ENCODE data around the gene NUP214. TPM values are rescaled to one million over a fixed set of nuclear protein-coding genes. Genes with fewer than 3 reads are reported as not detected.

NUP214 gene
- total and polyA plus RNA-seq, 2 of the 4 experiments (the other 2 are of a cell fraction): 7.9 to 13.4 TPM

DNA sequence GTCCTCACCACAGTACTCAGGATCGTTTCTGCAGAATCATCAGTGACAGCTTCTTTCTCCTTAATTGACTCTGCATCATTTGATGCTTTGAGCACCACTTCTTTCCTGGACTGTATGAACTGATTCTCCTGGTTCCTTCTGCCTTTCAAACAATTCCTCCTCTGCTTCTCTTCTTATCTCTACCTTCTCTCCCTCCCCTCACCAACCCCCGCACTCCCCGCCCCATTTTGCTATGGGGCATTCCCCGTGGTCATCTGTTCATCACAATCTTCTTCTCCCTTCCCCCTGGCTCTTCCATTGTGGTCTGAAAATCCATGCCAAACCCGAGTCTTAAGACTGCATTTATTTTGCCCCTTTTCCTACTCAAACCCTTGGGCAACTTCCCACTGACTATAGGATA is 93.0 kb downstream of the NUP214 start:
- no peak overlapping the region for H4K91ac ChIP-seq (ENCODE audit: insufficient read depth, low read depth, low read length)
- no peak overlapping the region for H2BK20ac ChIP-seq (ENCODE audit: low read depth, low read length)
- no peak overlapping the region for H2BK120ac ChIP-seq (ENCODE audit: low read depth, low read length)
- H2BK15ac ChIP-seq (ENCODE audit: low read depth, low read length): no peak overlapping the region
- H3K79me1 ChIP-seq (ENCODE audit: low read depth in 1 of 2, low read length in 2 of 2): peaks cover 0 to 7% of the 10 kb centered on the region in 2 experiments; a peak in 2 of 4 replicates
- ATAC-seq (ENCODE audit: low read depth) (no peak), DNase-seq (no peak)
- H3K14ac ChIP-seq (replicated peaks; ENCODE audit: low read depth, low read length): no peak overlapping the region
- in situ Hi-C loops (cut with MboI; ENCODE audit: low sequenced_read_pairs) (no loop called here), dilution Hi-C loops (cut with HindIII; ENCODE audit: low sequenced_read_pairs, unreplicated experiment) (no loop called here), intact Hi-C loops (cut with micrococcal nuclease) (no loop called here)
- ChIA-PET CTCF (interaction anchor here (1.1 kb wide), 1 partner anchor 41 kb away, joined by 3 read pairs; no protein-coding TSS in a partner anchor), POLR2A (ENCODE audit: unreplicated experiment) (no interaction called here)
- H2AK5ac ChIP-seq (ENCODE audit: low read depth, low read length): no peak overlapping the region
- no peak overlapping the region for H4K5ac ChIP-seq (ENCODE audit: low read depth, low read length)
- H3K4me1 ChIP-seq (ENCODE audit: control insufficient read depth, insufficient read depth, low read length): no peaks in the 10 kb centered on the region; the same call in 1 of the 2 replicates
- no peaks in the 10 kb centered on the region for H3K27me3 ChIP-seq (ENCODE audit: control insufficient read depth, insufficient read depth, low read length)
- H2AK9ac ChIP-seq (replicated peaks; ENCODE audit: low read depth, low read length, poor library complexity): no peak overlapping the region
- BruUV-seq (replicated peaks): no TSS peak
- no peak overlapping the region for H3K9ac ChIP-seq (ENCODE audit: low read depth, low read length)
- no peak overlapping the region for H3K18ac ChIP-seq (ENCODE audit: low read depth, low read length)
- H4K8ac ChIP-seq (ENCODE audit: low read depth in 2 of 2, low read length in 2 of 2): no peak overlapping the region
- no peak overlapping the region for H2BK5ac ChIP-seq (ENCODE audit: low read depth, low read length, poor library complexity, severe bottlenecking)
- no peak overlapping the region for H3K27ac ChIP-seq (ENCODE audit: insufficient read depth, low read length)
- no peak overlapping the region for H2AFZ ChIP-seq (replicated peaks; ENCODE audit: low read length, poor library complexity)
- no peaks in the 10 kb centered on the region for H3K9me3 ChIP-seq (ENCODE audit: control insufficient read depth, insufficient read depth, low read length)
- H3K23ac ChIP-seq (ENCODE audit: low read depth, low read length): no peak overlapping the region
- peaks cover 5% of the 10 kb centered on the region; the same call in 1 of the 2 replicates for H4K20me1 ChIP-seq (ENCODE audit: insufficient read depth, low read length)
- no peak overlapping the region for H3K4ac ChIP-seq (ENCODE audit: low read depth, low read length)
- no peak overlapping the region for H3K4me3 ChIP-seq (ENCODE audit: insufficient read depth, low read depth, low read length)
- H3K9me1 ChIP-seq (ENCODE audit: insufficient read depth, low read length): peaks cover 15% of the 10 kb centered on the region
- peaks cover 14% of the 10 kb centered on the region for H3K36me3 ChIP-seq (ENCODE audit: control insufficient read depth, insufficient read depth, low read length)
- H3K4me2 ChIP-seq (ENCODE audit: low read depth, low read length): no peak overlapping the region
- no peak for TF ChIP-seq NFE2L2 (IDR thresholded peaks at IDR 0.05; ENCODE audit: low read depth, low read length)
- TF ChIP-seq SMC3 (IDR thresholded peaks at IDR 0.05; ENCODE audit: low read depth, low read length): no peak
- no peak for TF ChIP-seq MAFK (IDR thresholded peaks at IDR 0.05; ENCODE audit: low read depth, low read length)
- no peak for TF ChIP-seq POLR2A (IDR thresholded peaks at IDR 0.05; ENCODE audit: low read depth, low read length)
- TF ChIP-seq, protein P1, sequence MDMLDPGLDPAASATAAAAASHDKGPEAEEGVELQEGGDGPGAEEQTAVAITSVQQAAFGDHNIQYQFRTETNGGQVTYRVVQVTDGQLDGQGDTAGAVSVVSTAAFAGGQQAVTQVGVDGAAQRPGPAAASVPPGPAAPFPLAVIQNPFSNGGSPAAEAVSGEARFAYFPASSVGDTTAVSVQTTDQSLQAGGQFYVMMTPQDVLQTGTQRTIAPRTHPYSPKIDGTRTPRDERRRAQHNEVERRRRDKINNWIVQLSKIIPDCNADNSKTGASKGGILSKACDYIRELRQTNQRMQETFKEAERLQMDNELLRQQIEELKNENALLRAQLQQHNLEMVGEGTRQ (IDR thresholded peaks at IDR 0.05; ENCODE audit: low read depth, low read length): no peak
- TF ChIP-seq RFX5 (IDR thresholded peaks at IDR 0.05; ENCODE audit: low read depth, low read length): no peak
- no peak for TF ChIP-seq RCOR1 (IDR thresholded peaks at IDR 0.05; ENCODE audit: insufficient replicate concordance, low read length)
- TF ChIP-seq BHLHE40 (IDR thresholded peaks at IDR 0.05; ENCODE audit: low read depth, low read length): no peak
- TF ChIP-seq FOS (IDR thresholded peaks at IDR 0.05; ENCODE audit: low read depth, low read length): no peak
- no peak for TF ChIP-seq RAD21 (IDR thresholded peaks at IDR 0.05; ENCODE audit: low read length)
- no peak for TF ChIP-seq CHD1 (IDR thresholded peaks at IDR 0.05; ENCODE audit: low read depth, low read length)
- TF ChIP-seq, protein P2, sequence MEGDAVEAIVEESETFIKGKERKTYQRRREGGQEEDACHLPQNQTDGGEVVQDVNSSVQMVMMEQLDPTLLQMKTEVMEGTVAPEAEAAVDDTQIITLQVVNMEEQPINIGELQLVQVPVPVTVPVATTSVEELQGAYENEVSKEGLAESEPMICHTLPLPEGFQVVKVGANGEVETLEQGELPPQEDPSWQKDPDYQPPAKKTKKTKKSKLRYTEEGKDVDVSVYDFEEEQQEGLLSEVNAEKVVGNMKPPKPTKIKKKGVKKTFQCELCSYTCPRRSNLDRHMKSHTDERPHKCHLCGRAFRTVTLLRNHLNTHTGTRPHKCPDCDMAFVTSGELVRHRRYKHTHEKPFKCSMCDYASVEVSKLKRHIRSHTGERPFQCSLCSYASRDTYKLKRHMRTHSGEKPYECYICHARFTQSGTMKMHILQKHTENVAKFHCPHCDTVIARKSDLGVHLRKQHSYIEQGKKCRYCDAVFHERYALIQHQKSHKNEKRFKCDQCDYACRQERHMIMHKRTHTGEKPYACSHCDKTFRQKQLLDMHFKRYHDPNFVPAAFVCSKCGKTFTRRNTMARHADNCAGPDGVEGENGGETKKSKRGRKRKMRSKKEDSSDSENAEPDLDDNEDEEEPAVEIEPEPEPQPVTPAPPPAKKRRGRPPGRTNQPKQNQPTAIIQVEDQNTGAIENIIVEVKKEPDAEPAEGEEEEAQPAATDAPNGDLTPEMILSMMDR (conservative IDR thresholded peaks at IDR 0.05; ENCODE audit: low read depth, low read length): no peak
- TF ChIP-seq MXI1 (IDR thresholded peaks at IDR 0.05; ENCODE audit: borderline replicate concordance, low read depth, low read length): no peak
- TF ChIP-seq, protein P3, sequence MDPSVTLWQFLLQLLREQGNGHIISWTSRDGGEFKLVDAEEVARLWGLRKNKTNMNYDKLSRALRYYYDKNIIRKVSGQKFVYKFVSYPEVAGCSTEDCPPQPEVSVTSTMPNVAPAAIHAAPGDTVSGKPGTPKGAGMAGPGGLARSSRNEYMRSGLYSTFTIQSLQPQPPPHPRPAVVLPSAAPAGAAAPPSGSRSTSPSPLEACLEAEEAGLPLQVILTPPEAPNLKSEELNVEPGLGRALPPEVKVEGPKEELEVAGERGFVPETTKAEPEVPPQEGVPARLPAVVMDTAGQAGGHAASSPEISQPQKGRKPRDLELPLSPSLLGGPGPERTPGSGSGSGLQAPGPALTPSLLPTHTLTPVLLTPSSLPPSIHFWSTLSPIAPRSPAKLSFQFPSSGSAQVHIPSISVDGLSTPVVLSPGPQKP (IDR thresholded peaks at IDR 0.05; ENCODE audit: borderline replicate concordance, low read depth, low read length): no peak
- no peak for TF ChIP-seq MAZ (IDR thresholded peaks at IDR 0.05; ENCODE audit: borderline replicate concordance, low read depth, low read length)
- no peak for TF ChIP-seq CEBPB (IDR thresholded peaks at IDR 0.05; ENCODE audit: low read depth, low read length)
- WGBS, 2 experiments (ENCODE audit: extremely low coverage in 2 of 2, insufficient read length in 1 of 2): 83% methylated on average over 3 of the region's 5 CpGs; no CpG with 5 or more reads in 1 of the 2 experiments
- H3K56ac ChIP-seq (ENCODE audit: extremely low read depth, insufficient read depth, low read length): no peak overlapping the region
